ENCODE results near the gene LHFPL3. TPM values are rescaled to one million over a fixed set of nuclear protein-coding genes. Genes with fewer than 3 reads are reported as not detected.

LHFPL3 gene
- total RNA-seq, 1 experiment from 2014 or later = not detected

- no peaks in the 10 kb centered on the region for H4K20me1 ChIP-seq (ENCODE audit: insufficient read depth)
- DNase-seq (ENCODE audit: low read depth, low spot score) (no peak), ATAC-seq (no peak)
- no peaks in the 10 kb centered on the region for H3K9me2 ChIP-seq (ENCODE audit: insufficient read depth)
- H3K9ac ChIP-seq (ENCODE audit: low read length) = no peak overlapping the region
- no peak overlapping the region for H3K4me2 ChIP-seq (ENCODE audit: low read length)
- no peak overlapping the region for H3K4me3 ChIP-seq (replicated peaks in 1 of 2; ENCODE audit: low read depth in 1 of 2, low read length in 2 of 2)
- H3K27ac ChIP-seq (ENCODE audit: low read depth, low read length) = no peak overlapping the region
- no peak overlapping the region for H2AFZ ChIP-seq (ENCODE audit: low read depth, low read length, poor library complexity, severe bottlenecking)
- no peak for TF ChIP-seq JUND (IDR thresholded peaks at IDR 0.05)
- no peak for TF ChIP-seq CEBPB (IDR thresholded peaks at IDR 0.05; ENCODE audit: low read depth)
- no peak for TF ChIP-seq FOSL1 (IDR thresholded peaks at IDR 0.05; ENCODE audit: low read depth)
- TF ChIP-seq POLR2A (IDR thresholded peaks at IDR 0.05; ENCODE audit: borderline replicate concordance, extremely low read depth, insufficient read depth, insufficient read length) = no peak
- no peak for TF ChIP-seq EGR1 (IDR thresholded peaks at IDR 0.05; ENCODE audit: low read depth)
- TF ChIP-seq SIN3A (IDR thresholded peaks at IDR 0.05; ENCODE audit: low read depth) = no peak
- TF ChIP-seq SP1 (IDR thresholded peaks at IDR 0.05; ENCODE audit: low read depth) = no peak
- TF ChIP-seq CBX3 (IDR thresholded peaks at IDR 0.05; ENCODE audit: low read depth) = no peak
- TF ChIP-seq MAX (IDR thresholded peaks at IDR 0.05) = no peak
- TF ChIP-seq POLR2AphosphoS5 (IDR thresholded peaks at IDR 0.05; ENCODE audit: low read depth, low read length) = no peak
- TF ChIP-seq EZH2phosphoT487 (IDR thresholded peaks at IDR 0.05; ENCODE audit: borderline replicate concordance) = no peak
- no peak for TF ChIP-seq ELF1 (IDR thresholded peaks at IDR 0.05; ENCODE audit: borderline replicate concordance, low read depth)
- intact Hi-C loops (cut with micrococcal nuclease) = no loop called here
- no peaks in the 10 kb centered on the region for H3K36me3 ChIP-seq (ENCODE audit: control insufficient read depth in 1 of 2, insufficient read depth in 2 of 2, low read length in 2 of 2)
- BruUV-seq (replicated peaks) = no TSS peak
- peaks cover 32% of the 10 kb centered on the region; the same call in 1 of the 2 replicates for H3K27me3 ChIP-seq (ENCODE audit: insufficient read depth, low read length)
- H3K4me1 ChIP-seq (ENCODE audit: control insufficient read depth in 1 of 2, insufficient read depth in 2 of 2, low read length in 2 of 2) = no peaks in the 10 kb centered on the region
- H3K79me2 ChIP-seq (ENCODE audit: insufficient read depth, low read length) = no peaks in the 10 kb centered on the region
- H3K9me3 ChIP-seq (ENCODE audit: control insufficient read depth in 1 of 2, insufficient read depth in 1 of 2, low read depth in 1 of 2, low read length in 2 of 2) = no peaks in the 10 kb centered on the region
- RAD21 ChIA-PET (ENCODE audit: low non-redundant PET in 1 of 2, low total read pairs in 2 of 2, uncharacterized antibody in 2 of 2, unreplicated experiment in 2 of 2) = no interaction called here
- CTCF ChIA-PET = no interaction called here
- POLR2A ChIA-PET = no interaction called here
These were observed 795 bp downstream of the LHFPL3 start for GRCh38 chr7:104328970-104329825.

- no peaks in the 10 kb centered on the region for H3K4me1 ChIP-seq (ENCODE audit: control insufficient read depth in 1 of 2, insufficient read depth in 2 of 2, low read length in 2 of 2)
- RAD21 ChIA-PET (ENCODE audit: low non-redundant PET in 1 of 2, low total read pairs in 2 of 2, uncharacterized antibody in 2 of 2, unreplicated experiment in 2 of 2) = no interaction called here
- no peak overlapping the region for H3K27ac ChIP-seq (ENCODE audit: low read depth, low read length)
- DNase-seq (ENCODE audit: low read depth, low spot score) (no peak), ATAC-seq (peak; percentile 76)
- H3K9ac ChIP-seq (ENCODE audit: low read length) = no peak overlapping the region
- H3K4me3 ChIP-seq (replicated peaks in 1 of 2; ENCODE audit: low read depth in 1 of 2, low read length in 2 of 2) = no peak overlapping the region
- no peaks in the 10 kb centered on the region for H3K9me3 ChIP-seq (ENCODE audit: control insufficient read depth in 1 of 2, insufficient read depth in 1 of 2, low read depth in 1 of 2, low read length in 2 of 2)
- H4K20me1 ChIP-seq (ENCODE audit: insufficient read depth) = no peaks in the 10 kb centered on the region
- no peak overlapping the region for H2AFZ ChIP-seq (ENCODE audit: low read depth, low read length, poor library complexity, severe bottlenecking)
- no peaks in the 10 kb centered on the region for H3K9me2 ChIP-seq (ENCODE audit: insufficient read depth)
- intact Hi-C loops (cut with micrococcal nuclease) = no loop called here
- H3K79me2 ChIP-seq (ENCODE audit: insufficient read depth, low read length) = no peaks in the 10 kb centered on the region
- no peak for TF ChIP-seq SP1 (IDR thresholded peaks at IDR 0.05; ENCODE audit: low read depth)
- TF ChIP-seq MAX (IDR thresholded peaks at IDR 0.05) = no peak
- peak; percentile 14 to 41 (median 34); a peak in 4 of 6 replicates for TF ChIP-seq CTCF (IDR thresholded peaks at IDR 0.05 in 2 of 3, conservative IDR thresholded peaks at IDR 0.05 in 1 of 3; ENCODE audit: borderline replicate concordance in 1 of 3, insufficient read depth in 1 of 3, low read depth in 2 of 3, low read length in 2 of 3)
- peak; percentile 48 for TF ChIP-seq RAD21 (IDR thresholded peaks at IDR 0.05; ENCODE audit: low read depth)
- no peak for TF ChIP-seq EZH2phosphoT487 (IDR thresholded peaks at IDR 0.05; ENCODE audit: borderline replicate concordance)
- no peaks in the 10 kb centered on the region for H3K36me3 ChIP-seq (ENCODE audit: control insufficient read depth in 1 of 2, insufficient read depth in 2 of 2, low read length in 2 of 2)
- no peaks in the 10 kb centered on the region; the same call in 1 of the 2 replicates for H3K27me3 ChIP-seq (ENCODE audit: insufficient read depth, low read length)
- BruUV-seq (replicated peaks) = no TSS peak
- CTCF ChIA-PET = interaction anchor here (1.0 to 1.4 kb wide), 5 partner anchors 302 to 542 kb away, joined by 3 to 8 read pairs (median 3); no protein-coding TSS in a partner anchor
- no peak overlapping the region for H3K4me2 ChIP-seq (ENCODE audit: low read length)
- POLR2A ChIA-PET = no interaction called here
These were observed 13.1 kb downstream of the LHFPL3 start for GRCh38 chr7:104341546-104341945.
